Fibroblast of the aortic adventitia (primary cell): Measurements from ENCODE around the gene CKMT2. TPM values are rescaled to one million over a fixed set of nuclear protein-coding genes. Genes with fewer than 3 reads are reported as not detected.

Experiments used
- DNase-seq: peaks from one replicate; pipeline ENCODE4 v3.0.0-alpha.2; 2010; ENCODE audit warnings: low read depth
- H3K4me3 ChIP-seq: 2 replicates; pipeline ENCODE4 v1.5.1; 2011; ENCODE audit warnings: low read depth, mild to moderate bottlenecking, control low read depth, low read length, moderate library complexity
- CTCF ChIP-seq: IDR thresholded peaks from 2 replicates; pipeline ENCODE4 v1.5.1; 2011; ENCODE audit warnings: mild to moderate bottlenecking, low read length, control low read depth, inconsistent platforms; ENCODE audit not compliant: insufficient read depth
- total RNA-seq: library from RNA; depleted of rRNA; stranded (reverse); fragments of >200 nt; gene quantifications from 2 replicates; pipeline ENCODE4 v1.2.3, GENCODE V29; 2012; ENCODE audit warnings: low replicate concordance

CKMT2 gene
- total RNA-seq, 1 donor: 1.4 TPM

GRCh38 chr5:81235287-81236072 lies 2.4 kb downstream of the CKMT2 start:
- H3K4me3 ChIP-seq: no peak overlapping the region
- TF ChIP-seq CTCF: no peak
- DNase-seq: peak; percentile 56

GRCh38 chr5:81238460-81238859 lies 5.3 kb downstream of the CKMT2 start:
- H3K4me3 ChIP-seq: no peak overlapping the region
- no peak for DNase-seq
- no peak for TF ChIP-seq CTCF

- TF ChIP-seq CTCF: no peak
- DNase-seq: no peak
- no peak overlapping the region for H3K4me3 ChIP-seq
Observed at GRCh38 chr5:81239613-81240012, 6.5 kb downstream of the CKMT2 start.

- H3K4me3 ChIP-seq: no peak overlapping the region
- no peak for TF ChIP-seq CTCF
- no peak for DNase-seq
Observed at GRCh38 chr5:81241001-81241400, 7.9 kb downstream of the CKMT2 start.

- no peak overlapping the region for H3K4me3 ChIP-seq
Observed at GRCh38 chr5:81241961-81242648, 9.0 kb downstream of the CKMT2 start.

GRCh38 chr5:81242906-81243436 lies 9.8 kb downstream of the CKMT2 start:
- no peak for TF ChIP-seq CTCF
- no peak for DNase-seq
- H3K4me3 ChIP-seq: no peak overlapping the region

More at GRCh38 chr5:81241961-81242648, 9.0 kb downstream of the CKMT2 start:
- no peak for DNase-seq
- TF ChIP-seq CTCF: no peak
